Stimulated activated CD8-positive, alpha-beta memory T cell treated with anti-CD3 and anti-CD28 coated beads, Interleukin-4, amount 100 ng/mL, for 1 hour (primary cell): ENCODE results near the gene CEBPZOS.
A peak's percentile ranks its signal among the peaks of the same experiment; 100 is the strongest.
"Not testable (repeated sequence)": the region's sequence is repeated elsewhere in the genome, so short reads cannot be mapped to it uniquely, and the experiment has no call there.

Experiments
- DNase-seq, 2 donors: peaks; one replicate each; pipeline ENCODE4 v3.0.0-alpha.2; 2020; ENCODE audit warnings: low read depth in 2 of 2, low spot score in 1 of 2

The CEBPZOS gene

GRCh38 chr2:37190290-37190689 lies 6.0 kb upstream of the CEBPZOS start:
- DNase-seq: no peak

GRCh38 chr2:37191253-37191652 lies 5.0 kb upstream of the CEBPZOS start:
- DNase-seq: no peak

GRCh38 chr2:37191747-37192146 lies 4.5 kb upstream of the CEBPZOS start:
- no peak for DNase-seq

GRCh38 chr2:37192551-37192950 lies 3.7 kb upstream of the CEBPZOS start:
- DNase-seq: no peak

- DNase-seq: not testable (repeated sequence)
Measured at GRCh38 chr2:37195862-37196319, 405 bp upstream of the CEBPZOS start.

GRCh38 chr2:37198681-37199065 lies 2.4 kb downstream of the CEBPZOS start:
- DNase-seq: no peak

GRCh38 chr2:37201208-37201607 lies 4.9 kb downstream of the CEBPZOS start:
- no peak for DNase-seq

- DNase-seq: peak in 1 of 2 donors; percentile 19
Measured at GRCh38 chr2:37201766-37202165, 5.5 kb downstream of the CEBPZOS start.

- DNase-seq: no peak
Measured at GRCh38 chr2:37203708-37204107, 7.4 kb downstream of the CEBPZOS start.

GRCh38 chr2:37205071-37205661 lies 8.9 kb downstream of the CEBPZOS start:
- DNase-seq: not testable (repeated sequence)

- no peak for DNase-seq
Measured at GRCh38 chr2:37205689-37206341, 9.5 kb downstream of the CEBPZOS start.

- not testable (repeated sequence) for DNase-seq
Measured at GRCh38 chr2:37206760-37207159, 10.5 kb downstream of the CEBPZOS start.

- DNase-seq: no peak
Measured at GRCh38 chr2:37211212-37211611, 14.9 kb downstream of the CEBPZOS start.

GRCh38 chr2:37211939-37212338 lies 15.6 kb downstream of the CEBPZOS start:
- no peak for DNase-seq

GRCh38 chr2:37215250-37215649 lies 19.0 kb downstream of the CEBPZOS start:
- no peak for DNase-seq

GRCh38 chr2:37219046-37219445 lies 22.8 kb downstream of the CEBPZOS start:
- DNase-seq: no peak

- DNase-seq: no peak
Measured at GRCh38 chr2:37223131-37223530, 26.8 kb downstream of the CEBPZOS start.

- DNase-seq: no peak
Measured at GRCh38 chr2:37224063-37224462, 27.8 kb downstream of the CEBPZOS start.

GRCh38 chr2:37225129-37225528 lies 28.8 kb downstream of the CEBPZOS start:
- DNase-seq: not testable (repeated sequence)

- no peak for DNase-seq
Measured at GRCh38 chr2:37226863-37227262, 30.6 kb downstream of the CEBPZOS start.

- DNase-seq: no peak
Measured at GRCh38 chr2:37228788-37229187, 32.5 kb downstream of the CEBPZOS start.

GRCh38 chr2:37230581-37230980 lies 34.3 kb downstream of the CEBPZOS start:
- DNase-seq: no peak
